ENCODE data around the gene BLID.

BLID gene, protein sequence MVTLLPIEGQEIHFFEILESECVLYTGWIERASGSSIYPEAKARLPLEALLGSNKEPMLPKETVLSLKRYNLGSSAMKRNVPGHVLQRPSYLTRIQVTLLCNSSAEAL

DNA sequence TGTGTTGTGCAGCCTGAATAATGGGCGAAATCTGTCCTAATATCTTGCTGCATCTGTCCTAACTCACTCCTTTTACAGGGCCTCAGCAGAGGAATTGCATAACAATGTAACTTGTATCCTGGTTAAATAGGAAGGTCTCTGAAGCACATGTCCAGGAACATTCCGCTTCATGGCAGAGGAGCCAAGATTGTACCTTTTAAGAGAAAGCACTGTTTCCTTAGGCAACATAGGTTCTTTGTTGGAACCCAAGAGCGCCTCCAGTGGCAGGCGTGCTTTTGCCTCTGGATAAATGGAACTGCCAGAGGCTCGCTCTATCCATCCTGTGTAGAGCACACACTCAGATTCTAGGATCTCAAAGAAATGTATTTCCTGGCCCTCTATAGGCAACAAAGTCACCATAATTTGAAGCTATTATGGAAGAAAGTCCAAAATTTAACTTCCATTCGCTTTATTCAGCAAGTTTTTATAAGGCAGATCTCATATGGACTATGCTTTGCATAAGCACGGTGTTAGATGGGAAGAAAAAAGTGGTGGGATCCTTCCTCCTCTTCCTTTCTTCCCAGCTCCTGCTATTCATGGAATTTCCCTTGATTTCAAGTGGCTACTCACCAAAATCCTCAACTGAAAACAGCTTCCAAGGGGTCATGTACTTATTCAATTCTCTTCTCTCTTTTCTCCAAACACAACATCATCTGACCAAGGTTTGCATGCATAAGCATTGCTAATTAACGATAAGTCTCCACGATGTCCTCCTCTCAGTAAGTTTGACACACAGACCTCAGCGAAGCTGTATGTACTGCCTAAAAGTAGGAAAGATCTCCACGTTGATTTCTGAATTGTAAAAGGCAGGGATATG is at the start of gene BLID:
BLID (minus strand) TSS at position 692 of the 856 bp plus-strand sequence; CDS start at position 399, 293 bp downstream.
- DNase-seq: no peak

DNA sequence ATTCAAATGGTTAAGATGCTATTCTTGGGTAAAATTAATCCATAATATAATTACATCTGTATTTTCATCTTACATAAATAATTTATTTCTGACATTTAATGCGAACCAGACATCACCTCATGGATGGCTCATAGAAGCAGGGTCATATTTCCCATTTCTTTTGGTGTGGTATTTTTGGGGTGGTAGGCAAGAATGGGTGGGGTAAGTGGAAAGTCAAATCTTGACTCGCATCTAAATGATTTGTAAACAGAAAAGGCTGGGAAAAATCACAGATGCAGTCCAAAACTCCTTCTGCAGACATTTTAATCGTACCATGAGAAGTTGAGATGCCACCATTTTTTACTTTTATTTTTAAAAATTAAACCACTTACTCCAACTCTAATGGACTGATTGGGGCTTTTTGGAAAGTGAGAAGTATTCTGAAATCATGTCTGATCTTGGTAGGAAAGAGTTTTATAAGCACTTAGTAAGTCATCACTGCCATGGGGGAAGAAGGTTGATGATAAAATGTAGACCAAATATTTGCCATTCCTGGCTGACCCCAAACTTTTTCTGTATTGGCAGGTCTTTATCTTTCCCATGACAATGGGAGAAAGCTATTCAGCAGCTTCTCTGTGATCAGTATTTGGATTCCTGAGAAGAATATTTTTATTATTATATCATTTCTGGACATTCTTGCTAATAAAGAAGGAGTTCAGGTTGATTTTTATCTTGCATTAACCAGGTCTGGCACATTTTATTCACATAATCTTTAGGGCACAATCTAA is 47.2 kb upstream of the BLID start:
- DNase-seq: no peak

DNA sequence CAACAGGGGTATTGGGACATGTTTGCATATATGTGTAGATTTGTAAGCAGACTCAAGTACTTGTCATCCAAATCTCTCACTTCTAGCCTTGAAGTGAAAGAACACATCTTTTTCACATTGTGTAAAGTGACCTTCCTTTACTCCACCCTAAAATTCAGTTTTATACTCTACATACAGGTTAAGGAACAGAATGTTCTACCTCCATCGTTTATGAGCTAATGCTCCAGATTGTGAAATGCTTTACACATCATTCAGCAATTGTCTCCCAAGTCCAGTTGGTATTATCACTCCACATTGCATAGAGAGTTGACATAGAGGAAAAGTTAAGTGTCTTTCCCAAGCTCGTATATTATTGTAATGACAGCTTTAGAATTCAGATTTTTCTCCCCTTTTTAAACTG is 46.1 kb upstream of the BLID start:
- no peak for DNase-seq

DNA sequence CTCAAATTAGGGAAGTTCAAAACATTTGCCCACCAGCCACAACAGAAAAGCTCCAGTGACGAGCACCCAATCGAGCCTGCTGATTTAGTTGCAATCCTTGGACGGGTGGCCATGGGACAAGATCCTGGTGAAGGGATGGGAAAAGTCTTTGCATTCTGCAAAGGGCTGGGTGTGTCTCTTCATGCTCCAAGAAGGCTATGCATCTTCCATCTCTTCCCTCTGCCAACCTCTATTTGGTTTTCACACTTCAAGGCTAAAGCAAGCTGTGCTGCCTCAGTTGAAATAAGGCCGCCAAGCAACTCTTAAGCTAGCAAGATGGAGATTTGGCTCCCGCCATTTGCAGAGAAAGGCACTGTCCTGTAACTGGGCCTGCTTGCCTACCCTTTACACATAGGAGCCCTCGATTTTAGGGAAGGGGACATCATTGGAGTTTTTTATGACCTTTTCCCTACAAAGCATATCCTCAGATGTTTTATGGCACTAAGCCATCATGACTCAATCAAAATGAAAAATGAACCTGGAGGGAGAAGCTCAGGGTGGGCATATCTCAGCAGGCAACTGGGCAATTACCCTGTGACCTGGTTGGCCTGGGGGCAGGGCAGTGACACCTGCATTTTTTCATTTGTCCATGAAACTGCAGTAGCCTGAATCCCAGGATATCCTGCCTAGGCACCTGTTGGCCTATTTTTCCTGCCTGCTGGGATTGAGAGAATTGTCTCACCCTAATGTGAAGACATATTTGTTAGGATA is 45.0 kb upstream of the BLID start:
- DNase-seq: no peak

DNA sequence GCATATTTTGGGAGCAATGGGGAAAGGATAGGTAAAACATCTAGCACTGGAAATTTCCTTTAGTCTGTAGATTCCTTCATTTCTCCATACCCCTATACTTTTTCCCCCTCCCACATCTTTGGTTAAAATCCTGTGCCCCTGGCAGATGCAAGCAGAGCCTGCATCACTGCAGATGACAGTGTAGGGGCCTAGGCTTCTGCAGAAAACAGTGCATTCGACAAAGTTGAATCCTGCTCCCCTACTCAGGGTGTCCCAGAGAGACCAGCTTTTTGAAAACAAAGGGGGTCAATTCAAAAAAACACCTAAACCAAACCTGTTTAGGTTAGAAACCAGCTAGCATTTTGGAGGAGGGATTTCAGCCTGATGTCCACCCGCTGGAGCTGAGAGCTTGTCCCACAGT is 43.8 kb upstream of the BLID start:
- DNase-seq: no peak

DNA sequence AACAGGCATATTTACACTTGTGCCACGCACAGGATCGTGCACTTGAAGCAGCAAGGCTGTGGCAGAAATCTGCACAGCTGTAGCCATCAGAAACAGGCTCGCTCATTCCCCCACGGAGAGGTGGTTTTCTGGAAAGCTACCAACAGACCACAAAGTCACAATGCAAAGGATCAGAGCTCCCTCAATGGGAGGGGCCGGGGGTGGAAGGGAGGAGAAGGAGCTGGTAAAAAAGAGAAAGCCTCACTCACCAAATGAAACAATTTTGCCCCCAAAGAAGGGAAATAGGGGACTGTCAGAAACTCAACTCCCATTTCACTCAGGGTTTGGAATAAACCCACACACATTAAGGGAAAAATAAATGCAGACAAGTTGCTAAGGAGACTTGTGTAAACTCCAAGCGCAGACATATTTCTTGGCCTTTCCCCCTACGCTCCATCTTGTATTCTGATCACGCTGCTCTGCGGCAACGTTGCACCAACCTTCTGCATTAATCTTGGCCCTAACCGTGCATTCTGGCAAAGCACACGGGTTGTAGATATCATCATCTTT is 43.2 kb upstream of the BLID start:
- no peak for DNase-seq

DNA sequence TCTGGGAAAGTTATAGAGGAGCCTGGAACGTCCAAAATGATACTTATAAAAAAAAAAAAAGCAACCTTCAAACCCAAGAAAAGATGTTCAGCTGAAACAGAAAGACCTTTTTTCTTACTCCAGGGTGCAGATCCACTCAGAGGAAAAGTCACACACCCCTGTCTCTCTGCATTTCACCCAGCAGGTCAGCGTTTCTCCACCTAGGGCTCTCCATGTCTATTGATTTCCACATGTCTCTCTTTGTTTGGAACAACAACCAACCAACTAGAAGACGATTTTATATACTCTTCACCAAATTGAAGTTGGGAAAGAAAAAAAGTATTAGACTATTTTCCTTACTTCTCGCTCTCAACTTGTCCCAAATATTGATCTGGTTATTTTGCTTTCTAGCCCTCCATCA is 42.2 kb upstream of the BLID start:
- DNase-seq: no peak

DNA sequence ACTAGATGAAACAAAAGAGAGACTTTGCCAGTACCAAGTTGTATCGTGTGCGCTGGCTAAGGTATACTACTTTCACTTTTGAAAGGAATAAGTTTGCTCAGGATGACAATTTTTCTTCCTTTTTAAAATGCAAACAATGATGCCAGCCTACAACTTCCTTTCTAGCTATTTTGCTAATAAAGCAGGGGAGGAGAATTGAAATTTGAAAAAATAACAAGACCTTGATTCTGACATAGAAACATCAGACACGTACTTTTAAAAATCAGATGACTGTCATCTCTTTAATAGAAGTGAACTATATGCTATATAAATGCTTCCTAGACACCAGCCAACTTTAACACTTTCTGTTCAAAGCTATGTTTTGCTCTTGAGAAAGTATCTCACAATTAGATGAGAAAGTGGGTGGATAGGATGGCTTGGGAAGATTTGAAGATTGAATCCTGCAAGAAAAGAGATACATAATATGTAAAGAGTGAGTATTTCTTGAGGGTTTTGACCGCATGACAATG is 41.7 kb upstream of the BLID start:
- DNase-seq: no peak

DNA sequence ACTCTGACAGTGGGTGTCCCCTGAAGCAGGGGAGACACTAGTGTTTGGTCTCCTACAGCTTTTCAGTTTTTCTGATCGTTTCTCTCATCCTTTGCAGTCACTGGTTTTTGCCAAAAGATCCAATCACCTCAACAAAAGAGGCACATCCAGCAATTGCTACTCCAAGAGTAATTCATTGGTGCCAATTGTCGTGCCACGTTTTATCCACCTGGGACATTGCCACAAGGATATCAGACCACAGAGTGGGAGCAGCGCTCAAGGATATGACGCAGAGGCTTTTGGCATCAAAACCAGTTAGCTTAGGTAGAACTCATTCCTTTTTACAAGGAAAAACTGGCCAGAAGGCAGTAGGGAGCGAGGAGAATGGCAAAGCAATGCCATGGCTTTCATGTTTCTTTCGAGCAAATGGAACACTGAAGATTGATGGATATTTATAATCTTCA is 40.9 kb upstream of the BLID start:
- no peak for DNase-seq

DNA sequence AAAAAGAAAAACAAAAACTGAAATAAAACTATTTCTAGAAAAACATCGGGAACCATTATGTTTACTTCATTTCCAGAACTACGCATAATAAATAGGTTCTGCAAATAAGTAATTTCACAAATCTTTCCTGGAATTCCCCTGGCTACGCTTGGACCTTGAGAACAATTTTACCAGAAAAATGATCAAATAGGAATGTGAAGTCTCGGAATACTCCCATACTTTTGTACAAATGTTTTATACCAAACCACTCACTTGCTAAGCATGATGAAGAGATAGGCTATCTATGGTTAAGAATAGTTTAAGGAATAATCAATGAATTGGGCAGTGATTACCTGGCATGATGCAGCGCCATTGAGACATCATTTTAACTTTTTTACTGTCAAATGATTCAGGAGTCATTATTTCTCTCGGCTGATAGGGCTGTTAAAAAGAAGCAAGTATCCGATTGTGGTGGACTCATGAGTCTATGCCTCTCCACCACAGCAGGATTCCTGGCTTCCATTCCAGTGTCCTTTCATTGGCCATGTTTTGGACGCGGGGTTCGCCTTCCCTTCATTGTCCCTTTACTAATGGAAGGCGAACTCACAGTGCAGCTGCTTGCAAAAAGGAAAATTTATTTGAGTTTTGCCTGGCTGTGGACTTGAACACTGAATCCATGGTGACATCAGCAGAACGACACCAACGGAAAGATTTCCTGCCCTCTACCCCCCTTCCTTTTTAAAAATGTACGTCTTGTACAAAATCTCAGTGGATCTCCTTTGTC is 39.9 kb upstream of the BLID start:
- DNase-seq: no peak

DNA sequence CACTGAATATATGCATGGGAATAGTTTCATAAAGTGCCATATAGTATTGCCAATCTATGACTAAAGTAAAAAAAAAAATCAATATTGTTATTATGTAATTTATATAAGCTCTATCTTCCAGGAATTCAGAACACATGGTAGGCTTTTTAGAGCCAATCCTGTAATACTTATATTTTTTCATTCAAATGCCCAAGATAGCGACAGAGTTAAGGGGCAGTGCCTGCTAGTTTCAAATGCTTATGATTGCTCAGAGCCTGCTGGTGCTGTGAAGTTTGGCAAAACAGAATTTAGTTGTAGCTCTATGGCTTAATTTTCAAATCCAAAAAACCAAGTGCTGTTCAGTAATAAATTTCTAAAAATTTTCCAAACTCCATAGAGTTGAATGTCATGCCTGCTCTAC is 39.0 kb upstream of the BLID start:
- no peak for DNase-seq

DNA sequence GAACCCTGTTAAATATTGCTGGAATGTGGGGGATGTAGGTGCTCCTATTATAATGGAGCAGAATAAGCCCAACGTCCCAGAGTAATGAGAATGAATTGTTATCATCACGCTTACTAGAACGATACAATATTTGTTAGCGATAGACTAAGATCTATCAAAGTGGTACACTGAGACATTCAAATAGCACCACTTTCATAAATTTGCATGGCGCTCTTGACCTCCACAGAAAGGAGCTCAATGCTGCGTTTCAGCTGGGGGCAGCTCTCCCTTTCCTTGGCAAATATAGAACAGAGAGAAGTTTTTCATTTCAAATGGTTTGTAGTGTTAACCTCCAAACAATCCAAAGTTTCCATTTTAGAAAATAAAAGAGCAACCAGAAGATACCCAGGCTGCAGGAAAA is 38.2 kb upstream of the BLID start:
- DNase-seq: no peak

DNA sequence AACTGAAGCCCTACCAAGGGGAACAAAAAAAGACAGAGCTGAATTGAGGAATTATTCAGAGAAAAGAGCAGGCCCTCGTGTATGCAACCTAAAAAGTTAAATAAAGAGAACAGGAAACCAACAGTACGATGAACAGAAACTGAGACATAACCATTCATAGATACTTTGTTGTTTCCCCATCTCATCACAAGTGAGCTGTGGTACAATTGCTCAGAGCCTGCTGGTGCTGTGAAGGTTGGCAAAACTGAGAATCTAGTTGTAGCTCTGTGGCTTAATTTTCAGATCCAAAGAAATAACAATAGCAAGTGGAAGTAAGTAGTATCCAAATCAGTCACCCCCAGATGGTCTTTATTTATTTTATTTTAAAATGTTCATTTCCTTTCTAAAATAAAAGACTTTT is 37.7 kb upstream of the BLID start:
- no peak for DNase-seq

DNA sequence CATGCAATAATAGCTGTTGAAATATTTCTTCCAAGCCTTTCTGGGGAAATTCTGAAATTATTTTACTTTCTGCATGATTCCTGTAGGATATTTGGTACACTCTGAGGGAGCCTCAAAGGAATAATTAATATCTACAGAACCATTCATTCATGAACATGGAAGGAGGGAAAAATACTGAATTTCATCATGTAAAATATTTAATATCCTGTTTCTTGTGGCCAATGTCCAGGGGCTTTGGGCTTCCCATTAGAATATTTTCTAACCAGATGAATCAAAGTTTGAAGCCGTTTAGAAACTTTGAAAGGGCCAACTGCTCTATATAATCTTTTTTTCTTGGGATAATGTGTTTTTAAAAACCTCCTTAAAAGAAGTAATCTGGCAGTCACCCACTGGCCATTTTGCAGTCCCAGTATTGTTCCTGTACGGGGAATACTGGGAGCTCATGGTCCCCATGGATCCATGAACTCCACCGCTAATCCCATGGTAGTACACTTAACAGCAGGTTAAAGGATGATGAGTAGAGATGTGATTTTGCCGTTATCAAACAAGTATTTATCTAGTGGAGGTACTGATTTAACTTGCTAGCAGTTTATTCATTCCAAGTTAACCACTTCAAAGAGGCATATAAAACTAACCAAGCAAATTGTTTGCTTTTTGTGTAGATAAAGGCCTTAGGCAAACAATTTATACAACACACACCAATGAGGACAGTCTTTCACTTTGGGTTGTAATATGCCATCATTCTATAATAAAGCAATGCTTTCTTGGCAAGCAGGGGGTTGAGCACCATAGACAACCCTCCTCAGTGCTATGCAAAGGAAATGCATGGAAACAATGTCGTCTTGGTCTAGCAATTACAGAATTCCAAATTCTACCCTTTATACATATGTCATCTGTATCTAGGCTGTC is 34.5 kb upstream of the BLID start:
- DNase-seq: no peak

DNA sequence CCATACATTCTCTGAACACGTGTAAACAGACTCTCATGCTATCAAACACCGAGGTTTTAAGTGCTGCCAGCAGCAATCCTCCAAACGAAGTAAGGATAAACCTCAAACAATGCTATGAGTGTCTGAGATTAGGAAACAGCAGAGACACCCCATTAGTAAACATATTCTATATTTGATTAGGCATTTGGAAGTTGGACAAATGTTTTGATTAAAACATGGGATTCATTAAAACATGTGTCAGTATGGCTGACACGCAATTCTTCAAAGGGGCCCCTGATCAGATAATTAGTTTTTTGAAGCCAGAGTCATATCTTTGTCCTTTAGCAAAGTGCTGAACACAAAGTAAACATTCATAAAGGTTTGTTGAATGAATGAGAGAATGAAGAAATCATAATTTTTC is 33.2 kb upstream of the BLID start:
- no peak for DNase-seq

DNA sequence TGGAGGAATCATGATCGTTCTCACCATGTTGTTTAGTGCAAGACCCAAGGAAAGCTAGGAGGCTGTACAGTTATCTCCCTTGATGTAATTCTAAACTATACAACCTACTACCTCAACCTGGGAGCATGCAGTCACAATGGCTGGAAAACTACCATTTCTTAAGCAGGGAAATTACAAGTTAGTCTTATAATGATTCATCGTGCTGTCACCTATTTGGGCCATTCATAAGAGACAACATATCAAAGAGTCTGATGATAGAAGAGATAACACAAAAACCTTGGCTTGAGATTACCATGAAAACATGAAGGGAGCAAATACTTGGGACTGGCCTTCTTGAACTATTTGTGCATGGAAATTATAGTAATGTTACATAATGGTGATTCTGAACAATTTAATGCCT is 30.5 kb upstream of the BLID start:
- DNase-seq: no peak

DNA sequence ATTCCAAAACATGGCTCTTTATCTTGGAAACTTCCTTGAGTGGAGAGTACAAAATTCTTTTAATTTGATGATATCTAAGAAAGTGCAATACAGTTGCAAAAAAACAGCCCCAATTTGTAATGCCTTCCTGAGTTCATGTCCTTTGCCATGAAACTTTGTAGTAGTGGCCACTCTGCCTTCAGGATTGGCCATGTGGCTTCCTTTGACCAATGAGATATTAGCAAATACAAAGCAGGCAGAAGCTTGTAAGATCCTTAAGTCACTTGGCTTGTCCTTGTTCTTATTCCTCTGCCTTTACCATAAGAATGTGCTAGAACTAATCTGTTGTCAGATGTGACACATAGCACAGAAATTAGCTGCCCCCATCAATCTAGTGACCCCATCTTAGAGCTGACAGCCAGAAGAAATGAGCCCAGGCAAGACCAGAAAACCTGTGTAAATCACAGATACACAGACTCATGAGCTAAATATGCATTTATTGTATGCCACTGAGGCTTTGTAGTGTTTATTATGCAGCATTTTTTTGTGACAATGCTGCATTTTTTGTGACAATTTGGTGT is 29.8 kb upstream of the BLID start:
- no peak for DNase-seq

DNA sequence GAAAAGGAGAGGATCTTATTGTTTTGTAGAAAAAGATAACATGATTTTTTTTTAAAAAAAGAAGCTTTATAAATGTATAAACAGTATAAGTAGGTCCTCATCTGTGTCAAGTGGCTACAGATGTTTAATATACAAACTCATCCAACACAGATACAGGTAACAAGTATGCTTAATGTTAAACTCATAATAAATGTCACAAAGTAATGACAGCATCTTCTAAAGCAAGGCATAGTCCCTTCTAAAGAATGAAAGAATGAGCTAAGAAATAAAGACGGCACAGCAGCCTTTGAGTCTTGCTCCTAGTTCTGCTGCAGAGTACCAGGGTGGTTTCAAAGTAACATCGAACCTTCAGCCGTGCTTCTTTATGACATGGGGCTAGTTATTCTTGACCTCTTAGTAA is 28.7 kb upstream of the BLID start:
- no peak for DNase-seq

DNA sequence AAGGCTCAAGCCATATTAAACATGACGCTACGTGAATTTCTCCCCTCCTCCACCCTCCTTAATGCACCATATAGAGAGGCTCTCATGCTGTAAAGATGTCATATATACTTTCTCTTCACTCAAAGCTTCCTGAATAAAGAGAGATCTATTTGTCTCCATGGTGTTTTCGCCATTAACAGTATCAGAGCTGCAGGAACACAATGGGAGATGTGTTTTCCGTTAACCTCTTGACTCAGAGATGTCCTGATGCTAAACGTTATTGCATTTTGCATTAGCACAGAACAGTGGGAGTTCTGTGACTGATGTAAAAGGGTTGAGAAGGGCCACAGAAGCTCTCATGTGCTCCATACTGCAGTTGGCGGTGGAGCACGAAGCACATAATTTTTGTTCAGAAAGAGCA is 25.7 kb upstream of the BLID start:
- DNase-seq: no peak

DNA sequence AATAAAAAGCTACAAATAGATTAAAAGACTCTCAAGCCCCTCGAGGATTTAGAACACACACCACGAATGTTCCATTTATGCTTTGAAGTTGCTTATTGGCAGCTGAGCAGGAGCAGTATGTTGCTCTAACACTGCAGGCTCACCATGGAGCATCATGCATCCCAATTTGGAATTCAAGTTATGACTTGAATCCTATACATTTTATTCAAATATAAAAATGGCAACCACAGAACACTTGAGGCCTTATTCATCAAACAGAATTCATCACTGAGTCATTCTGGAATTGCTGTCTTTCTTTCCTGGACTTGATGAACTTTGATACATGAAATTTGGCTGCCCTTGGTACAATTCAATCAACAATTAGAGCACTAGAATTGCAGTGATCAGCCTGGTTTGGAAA is 24.5 kb upstream of the BLID start:
- no peak for DNase-seq

DNA sequence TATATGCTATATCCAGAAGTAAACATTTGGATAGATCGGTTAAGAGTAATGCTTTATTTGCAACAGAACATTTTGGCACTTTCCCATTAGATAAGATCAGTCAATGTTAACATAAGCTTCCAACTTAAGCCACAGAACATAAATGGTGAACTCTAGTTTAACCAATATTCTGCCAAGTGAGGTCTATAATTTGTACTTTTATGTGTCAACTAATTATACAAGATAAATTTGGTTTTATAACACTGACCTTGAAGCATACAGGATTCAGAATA is 23.5 kb upstream of the BLID start:
- no peak for DNase-seq
